ENCODE data around the gene ZNF746.

ZNF746 gene

DNA sequence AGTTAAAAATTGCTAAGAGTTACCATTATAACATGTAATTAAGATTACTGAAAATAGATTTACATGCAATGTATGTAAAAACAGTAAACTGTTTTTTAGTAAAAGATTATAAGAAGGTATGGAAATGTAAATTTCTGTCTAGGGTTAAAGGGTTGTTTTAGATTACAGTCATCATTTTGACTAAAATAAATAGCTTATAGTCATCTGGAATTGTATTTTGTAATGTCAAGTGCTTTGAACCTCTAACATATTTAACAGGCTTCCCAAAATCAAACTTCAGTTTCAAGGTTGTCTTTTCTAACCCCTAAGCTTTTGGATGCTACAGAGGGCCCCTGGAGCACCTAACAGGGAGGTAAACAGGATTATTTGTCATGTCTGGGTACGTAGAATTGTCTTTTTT, 35.0 kb upstream of the ZNF746 start:
- CTCF ChIA-PET: interaction anchor here (0.6 to 0.7 kb wide), 2 partner anchors 209 to 1297 kb away, joined by 3 read pairs; no protein-coding TSS in a partner anchor
- Histone ChIP-seq H3K9me3 (ENCODE audit: control insufficient read depth, insufficient read depth, low read depth, low read length) (no peaks in the 10 kb centered on the region), H3K36me3 (ENCODE audit: control insufficient read depth in 2 of 2, insufficient read depth in 1 of 2, low read length in 2 of 2) (no peaks in the 10 kb centered on the region), H3K27ac (ENCODE audit: extremely low read depth, low read depth, low read length) (no peak overlapping the region), H3K4me3 (ENCODE audit: low read depth, low read length) (no peak overlapping the region), H3K4me1 (ENCODE audit: control insufficient read depth, insufficient read depth, low read length) (no peaks in the 10 kb centered on the region)
- POLR2A ChIA-PET: no interaction called here
- no peak for TF ChIP-seq ZNF626 (tag by site-specific recombination; IDR thresholded peaks at IDR 0.05)
- no peak for TF ChIP-seq ZNF239 (tag by site-specific recombination; IDR thresholded peaks at IDR 0.05)
- TF ChIP-seq ZNF76 (tag by site-specific recombination; IDR thresholded peaks at IDR 0.05; ENCODE audit: borderline replicate concordance, low read depth): no peak
- no peak for TF ChIP-seq ZNF394 (tag by site-specific recombination; IDR thresholded peaks at IDR 0.05; ENCODE audit: borderline replicate concordance)
- no peak for TF ChIP-seq ZNF24 (tag by site-specific recombination; IDR thresholded peaks at IDR 0.05)
- no peak for TF ChIP-seq MZF1 (tag by site-specific recombination; IDR thresholded peaks at IDR 0.05; ENCODE audit: borderline replicate concordance)
- TF ChIP-seq SETDB1 (IDR thresholded peaks at IDR 0.05; ENCODE audit: insufficient read length, low read length): peak; percentile 85
- TF ChIP-seq ZNF768 (tag by site-specific recombination; IDR thresholded peaks at IDR 0.05): no peak

DNA sequence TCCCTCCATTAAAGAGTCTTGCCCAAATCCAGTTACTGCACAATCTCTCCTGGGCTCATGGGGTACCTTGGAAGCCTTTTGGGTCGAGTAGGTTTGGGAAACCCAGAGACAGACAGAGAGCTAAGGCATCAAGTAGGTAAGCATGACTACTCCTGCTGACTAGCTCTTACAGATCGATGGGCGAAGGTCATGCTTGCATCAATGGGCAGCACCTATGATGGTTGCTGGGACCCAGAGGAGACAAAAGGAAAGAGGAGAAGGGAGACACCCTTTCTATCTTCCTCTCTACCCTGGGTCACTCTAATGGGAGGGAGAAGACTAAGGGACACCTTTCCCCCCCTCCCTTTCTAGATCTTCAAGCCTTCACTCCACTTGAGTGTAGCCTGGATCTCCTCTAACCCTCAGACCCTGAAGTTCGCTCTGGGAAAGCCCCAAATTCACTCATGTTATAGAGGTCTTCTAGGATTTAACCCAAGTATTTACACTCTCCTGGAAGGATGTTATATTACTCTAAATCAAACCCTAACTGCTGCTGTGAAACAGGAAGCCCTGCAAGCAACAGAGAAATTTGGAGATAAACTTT, 31.6 kb upstream of the ZNF746 start:
- CTCF ChIA-PET: interaction anchor here (0.5 kb wide), 1 partner anchor 1295 kb away, joined by 3 read pairs; no protein-coding TSS in a partner anchor
- no peak overlapping the region for H3K27ac ChIP-seq (ENCODE audit: extremely low read depth, low read depth, low read length)
- H3K4me3 ChIP-seq (ENCODE audit: low read depth, low read length): no peak overlapping the region
- H3K36me3 ChIP-seq (ENCODE audit: control insufficient read depth in 2 of 2, insufficient read depth in 1 of 2, low read length in 2 of 2): no peaks in the 10 kb centered on the region
- POLR2A ChIA-PET: no interaction called here
- H3K9me3 ChIP-seq (ENCODE audit: control insufficient read depth, insufficient read depth, low read depth, low read length): no peaks in the 10 kb centered on the region
- no peaks in the 10 kb centered on the region for H3K4me1 ChIP-seq (ENCODE audit: control insufficient read depth, insufficient read depth, low read length)
- TF ChIP-seq ZNF169 (tag by site-specific recombination; IDR thresholded peaks at IDR 0.05) (peak; percentile 83; the same call in 1 of the 2 replicates), ZNF555 (tag by site-specific recombination; conservative IDR thresholded peaks at IDR 0.05) (0 out of 2 replicates have a peak, but pooled peaks have one; percentile 12), ZNF148 (tag by site-specific recombination; IDR thresholded peaks at IDR 0.05; ENCODE audit: borderline replicate concordance) (peak; percentile 69; the same call in 1 of the 2 replicates), KLF8 (tag by site-specific recombination; IDR thresholded peaks at IDR 0.05) (0 out of 2 replicates have a peak, but pooled peaks have one; percentile 19), ZNF280D (tag by site-specific recombination; IDR thresholded peaks at IDR 0.05) (peak; percentile 100), SETDB1 (IDR thresholded peaks at IDR 0.05; ENCODE audit: insufficient read length, low read length) (peak; percentile 97), ZNF549 (tag by site-specific recombination; IDR thresholded peaks at IDR 0.05) (peak; percentile 99), ZNF529 (tag by site-specific recombination; IDR thresholded peaks at IDR 0.05; ENCODE audit: insufficient replicate concordance) (peak; percentile 78), SP3 (tag by site-specific recombination; IDR thresholded peaks at IDR 0.05) (peak; percentile 17; the same call in 1 of the 2 replicates), ZNF19 (tag by site-specific recombination; IDR thresholded peaks at IDR 0.05; ENCODE audit: low read depth) (no peak), ZNF248 (tag by site-specific recombination; IDR thresholded peaks at IDR 0.05) (peak; percentile 89), ZNF560 (tag by site-specific recombination; IDR thresholded peaks at IDR 0.05; ENCODE audit: borderline replicate concordance) (peak; percentile 46; the same call in 1 of the 2 replicates), ZNF610 (tag by site-specific recombination; IDR thresholded peaks at IDR 0.05; ENCODE audit: borderline replicate concordance) (peak; percentile 61; the same call in 1 of the 2 replicates), ZFHX2 (tag by site-specific recombination; conservative IDR thresholded peaks at IDR 0.05) (no peak), ZNF626 (tag by site-specific recombination; IDR thresholded peaks at IDR 0.05) (peak; percentile 99), ZNF501 (tag by site-specific recombination; IDR thresholded peaks at IDR 0.05) (peak; percentile 53; the same call in 1 of the 2 replicates), ZNF362 (tag by site-specific recombination; IDR thresholded peaks at IDR 0.05) (no peak), ZNF558 (tag by site-specific recombination; IDR thresholded peaks at IDR 0.05) (peak; percentile 57; the same call in 1 of the 2 replicates), ZNF311 (tag by site-specific recombination; IDR thresholded peaks at IDR 0.05; ENCODE audit: borderline replicate concordance) (0 out of 2 replicates have a peak, but pooled peaks have one; percentile 38)
- TF ChIP-seq, protein P1, sequence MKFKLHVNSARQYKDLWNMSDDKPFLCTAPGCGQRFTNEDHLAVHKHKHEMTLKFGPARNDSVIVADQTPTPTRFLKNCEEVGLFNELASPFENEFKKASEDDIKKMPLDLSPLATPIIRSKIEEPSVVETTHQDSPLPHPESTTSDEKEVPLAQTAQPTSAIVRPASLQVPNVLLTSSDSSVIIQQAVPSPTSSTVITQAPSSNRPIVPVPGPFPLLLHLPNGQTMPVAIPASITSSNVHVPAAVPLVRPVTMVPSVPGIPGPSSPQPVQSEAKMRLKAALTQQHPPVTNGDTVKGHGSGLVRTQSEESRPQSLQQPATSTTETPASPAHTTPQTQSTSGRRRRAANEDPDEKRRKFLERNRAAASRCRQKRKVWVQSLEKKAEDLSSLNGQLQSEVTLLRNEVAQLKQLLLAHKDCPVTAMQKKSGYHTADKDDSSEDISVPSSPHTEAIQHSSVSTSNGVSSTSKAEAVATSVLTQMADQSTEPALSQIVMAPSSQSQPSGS (tag by site-specific recombination; IDR thresholded peaks at IDR 0.05; ENCODE audit: low read depth): no peak
